Natural killer cell (primary cell): Measurements from ENCODE around the gene MAP4K1. TPM values are rescaled to one million over a fixed set of nuclear protein-coding genes. Genes with fewer than 3 reads are reported as not detected.

ENCODE experiments used
- ATAC-seq, 3 donors: fragments of 150-1000 bp in 2 of 3; fragments of 200-7000 bp in 1 of 3; cut with Tn5 transposase; 1 replicate in 1 of 3; 2 replicates in 2 of 3; pipeline ENCODE4 v1.10.0; 2021; ENCODE audit warnings: mild to moderate bottlenecking in 2 of 3, moderate library complexity in 2 of 3
- DNase-seq, 2 donors: peaks; one replicate each; pipeline versions ENCODE4 v3.0.0 to v3.0.0-alpha.2; 2013 to 2021; ENCODE audit warnings: mixed read lengths in 1 of 2
- H3K27ac ChIP-seq: one replicate; pipeline ENCODE4 v1.5.1; 2013; ENCODE audit warnings: mild to moderate bottlenecking, low read length
- H3K27me3 ChIP-seq: one replicate; pipeline ENCODE4 v1.6.1; 2013; ENCODE audit warnings: low read length; ENCODE audit not compliant: control insufficient read depth, insufficient read depth
- H3K36me3 ChIP-seq: one replicate; pipeline ENCODE4 v1.6.1; 2013; ENCODE audit warnings: low read length; ENCODE audit not compliant: control insufficient read depth, insufficient read depth
- H3K4me1 ChIP-seq: one replicate; pipeline ENCODE4 v1.6.1; 2013; ENCODE audit warnings: low read length; ENCODE audit not compliant: control insufficient read depth, insufficient read depth
- H3K4me3 ChIP-seq: one replicate; pipeline ENCODE4 v1.5.1; 2013; ENCODE audit warnings: low read length
- H3K9me3 ChIP-seq: one replicate; pipeline ENCODE4 v1.6.1; 2013; ENCODE audit warnings: low read length; ENCODE audit not compliant: control insufficient read depth, insufficient read depth
- H3K27ac Mint-ChIP-seq, 2 donors: one replicate each; pipeline ENCODE4 v1.8.0; 2022; ENCODE audit warnings: mild to moderate bottlenecking in 2 of 2, mixed read lengths in 2 of 2, moderate library complexity in 1 of 2
- H3K27me3 Mint-ChIP-seq, 2 donors: one replicate each; pipeline ENCODE4 v1.8.0; 2022; ENCODE audit warnings: low read depth in 2 of 2, mixed read lengths in 2 of 2
- H3K36me3 Mint-ChIP-seq: one replicate; pipeline ENCODE4 v1.8.0; 2022; ENCODE audit warnings: mixed read lengths
- H3K4me1 Mint-ChIP-seq, 2 donors: one replicate each; pipeline ENCODE4 v1.8.0; 2022; ENCODE audit warnings: mixed read lengths in 2 of 2
- H3K4me3 Mint-ChIP-seq: one replicate; pipeline ENCODE4 v1.8.0; 2022; ENCODE audit warnings: mild to moderate bottlenecking, moderate library complexity, mixed read lengths
- H3K9me3 Mint-ChIP-seq, 2 donors: one replicate each; pipeline ENCODE4 v1.8.0; 2022; ENCODE audit warnings: mixed read lengths in 2 of 2
- CTCF ChIP-seq: fragments of 200-600 bp; IDR thresholded peaks from one replicate; pipeline ENCODE4 v1.8.0; 2022; ENCODE audit warnings: antibody characterized with exemption
- WGBS: methylation state at CpG from one replicate; pipeline ENCODE4 v1.1.7; 2013; ENCODE audit warnings: missing lambda C conversion rate; ENCODE audit not compliant: insufficient coverage; 5-methylcytosine and 5-hydroxymethylcytosine counted together
- intact Hi-C: fragments of 100-400 bp; cut with micrococcal nuclease; formaldehyde crosslinking; loops from one replicate; pipeline ENCODE4 v1.14.2; 2022
- total RNA-seq, 4 donors: library from RNA; stranded (reverse); fragments of 120-200 nt in 1 of 4; gene quantifications; one replicate each; pipeline versions ENCODE4 v1.2.3 to v1.2.4, GENCODE V29; 2013 to 2022

The MAP4K1 gene
- total RNA-seq, 3 donors from 2014 or later (not counting 1 experiment from before 2014, with no cell fraction given) = 162 to 201 (median 163) TPM

- ATAC-seq (no peak), DNase-seq (no peak)
- H3K27me3 Mint-ChIP-seq = no peaks in the 10 kb centered on the region
- H3K36me3 Mint-ChIP-seq = no peaks in the 10 kb centered on the region
- H3K36me3 ChIP-seq = no peaks in the 10 kb centered on the region
- no peaks in the 10 kb centered on the region for H3K9me3 Mint-ChIP-seq
- 27% methylated on average over 15 of the region's 15 CpGs for WGBS
- peak overlapping the region; percentile 99 for H3K4me3 ChIP-seq
- no peak for TF ChIP-seq CTCF
- peaks cover 60% of the 10 kb centered on the region for H3K4me1 ChIP-seq
- peak overlapping the region; percentile 63 for H3K27ac ChIP-seq
- H3K4me1 Mint-ChIP-seq = peaks cover 60 to 65% of the 10 kb centered on the region in 2 donors
- H3K9me3 ChIP-seq = no peaks in the 10 kb centered on the region
- H3K27ac Mint-ChIP-seq = peak overlapping the region; percentile 85 to 92
- H3K4me3 Mint-ChIP-seq = peak overlapping the region; percentile 99
- intact Hi-C loops = loop anchor here (2.0 to 5.0 kb wide), 2 partner anchors 15 to 33 kb away; no protein-coding TSS in a partner anchor
- no peaks in the 10 kb centered on the region for H3K27me3 ChIP-seq
Measured at GRCh38 chr19:38649305-38650171, 31.8 kb upstream of the MAP4K1 start.

GRCh38 chr19:38648769-38649304, 31.1 kb upstream of the MAP4K1 start:
- Mint-ChIP-seq H3K27me3 (no peaks in the 10 kb centered on the region), H3K27ac (peak overlapping the region; percentile 85 to 92), H3K36me3 (no peaks in the 10 kb centered on the region), H3K4me1 (peaks cover 56 to 58% of the 10 kb centered on the region in 2 donors), H3K9me3 (no peaks in the 10 kb centered on the region), H3K4me3 (peak overlapping the region; percentile 99)
- Histone ChIP-seq H3K9me3 (no peaks in the 10 kb centered on the region), H3K4me1 (peaks cover 55% of the 10 kb centered on the region), H3K27ac (peak overlapping the region; percentile 23), H3K27me3 (no peaks in the 10 kb centered on the region), H3K4me3 (peak overlapping the region; percentile 99), H3K36me3 (no peaks in the 10 kb centered on the region)
- DNase-seq (no peak), ATAC-seq (no peak)
- intact Hi-C loops = loop anchor here (5.0 kb wide), 1 partner anchor 33 kb away; no protein-coding TSS in a partner anchor
- WGBS = 1% methylated on average over 13 of the region's 13 CpGs
- no peak for TF ChIP-seq CTCF

- Mint-ChIP-seq H3K27me3 (no peaks in the 10 kb centered on the region), H3K4me1 (peaks cover 49 to 52% of the 10 kb centered on the region in 2 donors), H3K9me3 (no peaks in the 10 kb centered on the region), H3K4me3 (peak overlapping the region; percentile 99), H3K36me3 (no peaks in the 10 kb centered on the region), H3K27ac (peak overlapping the region; percentile 85 to 92)
- H3K9me3 ChIP-seq = no peaks in the 10 kb centered on the region
- ATAC-seq (no peak), DNase-seq (no peak)
- H3K27me3 ChIP-seq = no peaks in the 10 kb centered on the region
- WGBS = under 1% methylated on average over 19 of the region's 19 CpGs
- peak overlapping the region; percentile 99 for H3K4me3 ChIP-seq
- intact Hi-C loops = loop anchor here (5.0 kb wide), 1 partner anchor 34 kb away; no protein-coding TSS in a partner anchor
- no peak for TF ChIP-seq CTCF
- no peaks in the 10 kb centered on the region for H3K36me3 ChIP-seq
- peaks cover 55% of the 10 kb centered on the region for H3K4me1 ChIP-seq
- H3K27ac ChIP-seq = peak overlapping the region; percentile 67
Measured at GRCh38 chr19:38647966-38648768, 30.4 kb upstream of the MAP4K1 start.
